Adrenal gland (tissue), 12 donors: ENCODE measurements around the gene WWOX. TPM values are rescaled to one million over a fixed set of nuclear protein-coding genes. Genes with fewer than 3 reads are reported as not detected.

Experiments used
- DNase-seq, 7 donors: peaks; one replicate each; pipeline ENCODE4 v3.0.0-alpha.2; 2019 to 2020
- H3K27ac ChIP-seq, 5 donors: fragments of 200-600 bp; sonication (generic) in 4 of 5; 1 replicate in 3 of 5; 2 replicates in 2 of 5; pipeline versions ENCODE4 v1.5.1 to v1.8.0; 2016 to 2020; ENCODE audit warnings: mild to moderate bottlenecking in 1 of 5
- H3K27me3 ChIP-seq: fragments of 200-600 bp; 2 replicates; pipeline ENCODE4 v1.8.0; 2021
- H3K36me3 ChIP-seq, 2 donors: fragments of 200-600 bp; replicated peaks in 1 of 2; 1 replicate in 1 of 2; 2 replicates in 1 of 2; pipeline versions ENCODE4 v1.5.1 to v1.8.0; 2018 to 2022
- H3K4me1 ChIP-seq, 2 donors: fragments of 200-600 bp; replicated peaks in 1 of 2; 1 replicate in 1 of 2; 2 replicates in 1 of 2; pipeline versions ENCODE4 v1.5.1 to v1.8.0; 2018 to 2021
- H3K4me3 ChIP-seq, 4 donors: fragments of 200-600 bp; sonication (generic) in 3 of 4; one replicate each; pipeline ENCODE4 v1.5.1; 2016 to 2018
- H3K9me3 ChIP-seq, 3 donors: fragments of 200-600 bp; sonication (generic) in 1 of 3; replicated peaks in 1 of 3; 1 replicate in 2 of 3; 2 replicates in 1 of 3; pipeline versions ENCODE4 v1.5.1 to v1.8.0; 2016 to 2021
- POLR2A ChIP-seq, 2 donors: fragments of 450-650 bp; IDR thresholded peaks; one replicate each; pipeline ENCODE4 v1.6.1; 2017; ENCODE audit warnings: antibody characterized with exemption in 2 of 2, mild to moderate bottlenecking in 2 of 2, moderate library complexity in 1 of 2
- WGBS, 4 donors: extraction: QIAGEN DNeasy Blood & Tissue Kit in 2 of 4; methylation state at CpG; one replicate each; pipeline versions ENCODE4 v1.1.5 to v1.1.7; 2013 to 2017; 5-methylcytosine and 5-hydroxymethylcytosine counted together
- intact Hi-C, 2 donors: fragments of 100-400 bp; cut with DNase I; formaldehyde crosslinking; loops; one replicate each; pipeline versions ENCODE4 v1.14.1 to v1.15.0; 2022 to 2023
- polyA plus RNA-seq, 3 donors: library from polyadenylated mRNA; stranded (reverse); fragments of 200-250 nt in 2 of 3; fragments of 350-450 nt in 1 of 3; fragmentation: Illumina TruSeq in 1 of 3; extraction: RNeasy Lipid Tissue Mini Kit (QIAGEN cat#74804) in 1 of 3; gene quantifications; one replicate each; pipeline ENCODE4 v1.2.3, GENCODE V29; 2013 to 2014
- total RNA-seq, 9 donors: library from RNA; depleted of rRNA in 4 of 9; stranded (reverse); fragments of >200 nt in 4 of 9; fragments of 120-200 nt in 1 of 9; fragmentation: NEBNext Ultra II Directional in 1 of 9; extraction: Animal tissue kit (Norgen Biotek cat#: 25700) in 1 of 9; gene quantifications; one replicate each; pipeline versions ENCODE4 v1.1.0 to v1.2.4, GENCODE V29; 2013 to 2023
- TF ChIP-seq, protein P1 (sequence below), 6 experiments: fragments of 450-650 bp in 4 of 6; fragments of 200-600 bp in 2 of 6; sonication (generic) in 1 of 6; IDR thresholded peaks; 1 replicate in 5 of 6; 2 replicates in 1 of 6; pipeline versions ENCODE4 v1.5.1 to v1.8.0; 2016 to 2021; ENCODE audit warnings: antibody characterized with exemption in 6 of 6, mild to moderate bottlenecking in 2 of 6, moderate library complexity in 1 of 6
- donor health status: healthy with polysubstance abuse.
- donor health status: Bipolar disorder and iron deficiency.
- donor health status: DM: yes; HTN: yes; CAD: no.
- donor health status: DM: no; HTN: no; CAD: no.
- donor health status: DM: no; HTN: no; CAD: no.
- donor health status: DM: yes; HTN: yes; CAD: no.

Gene WWOX
- total and polyA plus RNA-seq, 12 donors = 11.8 to 74.6 (median 20.5) TPM

DNA sequence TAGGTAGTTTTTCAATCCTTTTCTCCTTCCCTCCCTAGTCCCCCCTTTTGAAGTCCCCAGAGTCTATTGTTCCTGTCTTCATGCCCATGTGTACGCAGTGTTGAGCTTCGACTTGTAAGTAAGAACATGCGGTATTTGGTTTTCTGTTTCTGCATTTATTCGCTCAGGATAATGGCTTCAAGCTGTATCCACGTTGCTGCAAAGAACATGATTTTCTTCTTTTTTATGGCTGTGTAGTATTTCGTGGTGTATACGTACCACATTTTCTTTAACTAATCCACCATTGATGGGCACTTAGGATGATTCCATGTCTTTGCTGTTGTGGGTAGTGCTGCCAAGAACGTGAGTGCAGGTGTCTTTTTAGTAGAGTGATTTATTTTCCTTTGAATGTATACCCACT, 651.2 kb downstream of the WWOX start:
- Histone ChIP-seq H3K27ac (no peak overlapping the region), H3K4me3 (no peak overlapping the region), H3K9me3 (no peaks in the 10 kb centered on the region), H3K4me1 (no peaks in the 10 kb centered on the region), H3K36me3 (no peaks in the 10 kb centered on the region), H3K27me3 (no peaks in the 10 kb centered on the region)
- no peak for TF ChIP-seq POLR2A (IDR thresholded peaks at IDR 0.05)
- TF ChIP-seq, protein P1, sequence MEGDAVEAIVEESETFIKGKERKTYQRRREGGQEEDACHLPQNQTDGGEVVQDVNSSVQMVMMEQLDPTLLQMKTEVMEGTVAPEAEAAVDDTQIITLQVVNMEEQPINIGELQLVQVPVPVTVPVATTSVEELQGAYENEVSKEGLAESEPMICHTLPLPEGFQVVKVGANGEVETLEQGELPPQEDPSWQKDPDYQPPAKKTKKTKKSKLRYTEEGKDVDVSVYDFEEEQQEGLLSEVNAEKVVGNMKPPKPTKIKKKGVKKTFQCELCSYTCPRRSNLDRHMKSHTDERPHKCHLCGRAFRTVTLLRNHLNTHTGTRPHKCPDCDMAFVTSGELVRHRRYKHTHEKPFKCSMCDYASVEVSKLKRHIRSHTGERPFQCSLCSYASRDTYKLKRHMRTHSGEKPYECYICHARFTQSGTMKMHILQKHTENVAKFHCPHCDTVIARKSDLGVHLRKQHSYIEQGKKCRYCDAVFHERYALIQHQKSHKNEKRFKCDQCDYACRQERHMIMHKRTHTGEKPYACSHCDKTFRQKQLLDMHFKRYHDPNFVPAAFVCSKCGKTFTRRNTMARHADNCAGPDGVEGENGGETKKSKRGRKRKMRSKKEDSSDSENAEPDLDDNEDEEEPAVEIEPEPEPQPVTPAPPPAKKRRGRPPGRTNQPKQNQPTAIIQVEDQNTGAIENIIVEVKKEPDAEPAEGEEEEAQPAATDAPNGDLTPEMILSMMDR (IDR thresholded peaks at IDR 0.05) = no peak
- no peak for DNase-seq
- WGBS, 4 donors = 92 to 95% (median 93%) methylated on average over 8 of the region's 8 CpGs
- intact Hi-C loops = no loop called here

- H3K4me1 ChIP-seq = no peaks in the 10 kb centered on the region
- H3K4me3 ChIP-seq = no peak overlapping the region
- intact Hi-C loops = no loop called here
- no peaks in the 10 kb centered on the region for H3K36me3 ChIP-seq
- DNase-seq = no peak
- no peaks in the 10 kb centered on the region for H3K9me3 ChIP-seq
- no peaks in the 10 kb centered on the region for H3K27me3 ChIP-seq
- 84 to 92% (median 89%) methylated on average over 3 of the region's 3 CpGs for WGBS, 4 donors
- H3K27ac ChIP-seq = no peak overlapping the region
- TF ChIP-seq POLR2A (IDR thresholded peaks at IDR 0.05) = no peak
Observed at GRCh38 chr16:78751601-78752000, 652.1 kb downstream of the WWOX start.

DNA sequence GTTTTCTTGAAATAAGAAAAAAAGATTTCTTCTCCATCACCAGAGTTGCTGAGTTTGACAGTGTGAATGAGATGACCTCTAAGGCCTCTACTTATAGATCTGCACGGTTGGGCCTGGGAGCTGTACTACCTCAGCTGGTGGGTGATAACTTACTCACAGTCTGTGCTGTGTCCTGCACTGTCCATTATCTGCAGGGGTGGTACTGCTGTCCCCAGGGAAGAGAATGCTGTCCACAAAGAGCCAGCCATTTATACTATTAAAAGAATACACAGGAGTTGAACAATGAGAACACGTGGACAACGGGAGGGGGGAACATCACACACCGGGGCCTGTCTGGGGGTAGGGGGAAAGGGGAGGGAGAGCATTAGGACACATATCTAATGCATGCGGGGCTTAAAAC, 655.3 kb downstream of the WWOX start:
- Histone ChIP-seq H3K36me3 (no peaks in the 10 kb centered on the region), H3K27ac (no peak overlapping the region), H3K4me3 (no peak overlapping the region), H3K27me3 (no peaks in the 10 kb centered on the region), H3K9me3 (no peaks in the 10 kb centered on the region), H3K4me1 (no peaks in the 10 kb centered on the region)
- intact Hi-C loops = no loop called here
- no peak for TF ChIP-seq POLR2A (IDR thresholded peaks at IDR 0.05)
- TF ChIP-seq, protein P1 (IDR thresholded peaks at IDR 0.05) = no peak
- WGBS, 4 donors = 92 to 97% (median 95%) methylated on average over 5 of the region's 5 CpGs
- no peak for DNase-seq

GRCh38 chr16:78755751-78756661, 656.6 kb downstream of the WWOX start:
- TF ChIP-seq, protein P1 (IDR thresholded peaks at IDR 0.05) = no peak
- TF ChIP-seq POLR2A (IDR thresholded peaks at IDR 0.05) = no peak
- 87 to 93% (median 89%) methylated on average over 8 of the region's 8 CpGs for WGBS, 4 donors
- Histone ChIP-seq H3K4me1 (no peaks in the 10 kb centered on the region), H3K4me3 (no peak overlapping the region), H3K9me3 (no peaks in the 10 kb centered on the region), H3K36me3 (no peaks in the 10 kb centered on the region), H3K27ac (no peak overlapping the region), H3K27me3 (no peaks in the 10 kb centered on the region)
- intact Hi-C loops = no loop called here
- no peak for DNase-seq

- intact Hi-C loops = no loop called here
- WGBS, 4 donors = 43 to 67% (median 60%) methylated on average over 2 of the region's 2 CpGs
- no peak for DNase-seq
- H3K4me1 ChIP-seq = no peaks in the 10 kb centered on the region
- H3K4me3 ChIP-seq = no peak overlapping the region
- H3K27me3 ChIP-seq = no peaks in the 10 kb centered on the region
- no peaks in the 10 kb centered on the region for H3K36me3 ChIP-seq
- H3K9me3 ChIP-seq = no peaks in the 10 kb centered on the region
- no peak overlapping the region for H3K27ac ChIP-seq
- TF ChIP-seq, protein P1 (IDR thresholded peaks at IDR 0.05) = no peak
- TF ChIP-seq POLR2A (IDR thresholded peaks at IDR 0.05) = no peak
Observed at GRCh38 chr16:78759596-78759995, 660.1 kb downstream of the WWOX start.
